ENCODE data around the gene UBR3. TPM values are rescaled to one million over a fixed set of nuclear protein-coding genes. Genes with fewer than 3 reads are reported as not detected.

UBR3 gene
- total RNA-seq, 1 donor from 2014 or later, result 23.0 TPM

DNA sequence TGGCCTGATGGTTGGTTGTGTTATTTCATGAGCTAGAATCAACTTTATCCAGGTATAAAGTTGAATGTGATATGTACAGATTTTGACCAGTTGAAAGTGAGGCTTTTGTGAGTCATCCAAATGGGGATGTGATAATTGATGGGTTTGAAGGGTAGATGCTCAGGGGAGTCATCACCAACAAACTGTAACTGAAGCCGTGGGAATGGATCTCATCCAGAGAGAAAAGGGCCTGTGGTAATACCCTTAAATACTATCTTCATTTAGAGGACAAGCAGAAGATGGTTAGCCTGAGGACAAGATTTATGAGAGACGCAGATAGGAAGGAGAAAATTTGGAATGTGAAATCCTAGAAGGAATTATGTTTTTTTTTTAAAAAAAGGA is 260.1 kb downstream of the UBR3 start:
- TF ChIP-seq, protein P1, sequence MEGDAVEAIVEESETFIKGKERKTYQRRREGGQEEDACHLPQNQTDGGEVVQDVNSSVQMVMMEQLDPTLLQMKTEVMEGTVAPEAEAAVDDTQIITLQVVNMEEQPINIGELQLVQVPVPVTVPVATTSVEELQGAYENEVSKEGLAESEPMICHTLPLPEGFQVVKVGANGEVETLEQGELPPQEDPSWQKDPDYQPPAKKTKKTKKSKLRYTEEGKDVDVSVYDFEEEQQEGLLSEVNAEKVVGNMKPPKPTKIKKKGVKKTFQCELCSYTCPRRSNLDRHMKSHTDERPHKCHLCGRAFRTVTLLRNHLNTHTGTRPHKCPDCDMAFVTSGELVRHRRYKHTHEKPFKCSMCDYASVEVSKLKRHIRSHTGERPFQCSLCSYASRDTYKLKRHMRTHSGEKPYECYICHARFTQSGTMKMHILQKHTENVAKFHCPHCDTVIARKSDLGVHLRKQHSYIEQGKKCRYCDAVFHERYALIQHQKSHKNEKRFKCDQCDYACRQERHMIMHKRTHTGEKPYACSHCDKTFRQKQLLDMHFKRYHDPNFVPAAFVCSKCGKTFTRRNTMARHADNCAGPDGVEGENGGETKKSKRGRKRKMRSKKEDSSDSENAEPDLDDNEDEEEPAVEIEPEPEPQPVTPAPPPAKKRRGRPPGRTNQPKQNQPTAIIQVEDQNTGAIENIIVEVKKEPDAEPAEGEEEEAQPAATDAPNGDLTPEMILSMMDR (IDR thresholded peaks at IDR 0.05; ENCODE audit: insufficient read depth, low read length, poor library complexity, severe bottlenecking), result no peak
- DNase-seq (ENCODE audit: low read depth), result no peak

GRCh38 chr2:170088776-170089175 is 261.5 kb downstream of the UBR3 start:
- Histone ChIP-seq H3K4me3 (ENCODE audit: low read depth, low read length) (no peak overlapping the region), H3K36me3 (ENCODE audit: control insufficient read depth, insufficient read depth, low read length) (no peaks in the 10 kb centered on the region), H3K27me3 (ENCODE audit: control insufficient read depth, insufficient read depth, low read length) (no peaks in the 10 kb centered on the region)
- DNase-seq (ENCODE audit: low read depth), result no peak
- TF ChIP-seq, protein P1 (IDR thresholded peaks at IDR 0.05; ENCODE audit: insufficient read depth, low read length, poor library complexity, severe bottlenecking), result no peak

More for the DNA sequence above, 260.1 kb downstream of the UBR3 start:
- H3K27me3 ChIP-seq (ENCODE audit: control insufficient read depth, insufficient read depth, low read length), result no peaks in the 10 kb centered on the region
- H3K36me3 ChIP-seq (ENCODE audit: control insufficient read depth, insufficient read depth, low read length), result no peaks in the 10 kb centered on the region
- no peak overlapping the region for H3K4me3 ChIP-seq (ENCODE audit: low read depth, low read length)

GRCh38 chr2:170090229-170090628 is 263.0 kb downstream of the UBR3 start:
- Histone ChIP-seq H3K4me3 (ENCODE audit: low read depth, low read length) (no peak overlapping the region), H3K36me3 (ENCODE audit: control insufficient read depth, insufficient read depth, low read length) (no peaks in the 10 kb centered on the region), H3K27me3 (ENCODE audit: control insufficient read depth, insufficient read depth, low read length) (no peaks in the 10 kb centered on the region)
- DNase-seq (ENCODE audit: low read depth), result no peak
- TF ChIP-seq, protein P1 (IDR thresholded peaks at IDR 0.05; ENCODE audit: insufficient read depth, low read length, poor library complexity, severe bottlenecking), result no peak

DNA sequence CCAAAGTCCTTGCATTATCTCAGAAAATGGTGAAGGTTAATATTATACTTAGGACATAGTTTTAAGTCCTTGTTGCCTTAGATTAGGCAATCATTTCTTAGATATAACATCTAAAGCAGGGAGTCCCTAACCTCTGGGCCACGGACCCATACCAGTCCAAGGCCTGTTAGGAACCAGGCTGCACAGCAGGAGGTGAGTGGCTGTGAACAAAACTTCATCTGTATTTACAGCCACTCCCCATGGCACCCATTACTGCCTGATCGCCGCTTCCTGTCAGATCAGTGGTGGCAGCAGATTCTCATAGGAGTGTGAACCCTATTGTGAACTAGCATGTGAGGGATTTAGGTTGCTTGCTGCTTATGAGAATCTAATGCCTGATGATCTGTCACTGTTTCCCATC is 264.2 kb downstream of the UBR3 start:
- H3K4me3 ChIP-seq (ENCODE audit: low read depth, low read length), result no peak overlapping the region
- DNase-seq (ENCODE audit: low read depth), result no peak
- no peaks in the 10 kb centered on the region for H3K36me3 ChIP-seq (ENCODE audit: control insufficient read depth, insufficient read depth, low read length)
- TF ChIP-seq, protein P1 (IDR thresholded peaks at IDR 0.05; ENCODE audit: insufficient read depth, low read length, poor library complexity, severe bottlenecking), result no peak
- H3K27me3 ChIP-seq (ENCODE audit: control insufficient read depth, insufficient read depth, low read length), result no peaks in the 10 kb centered on the region

DNA sequence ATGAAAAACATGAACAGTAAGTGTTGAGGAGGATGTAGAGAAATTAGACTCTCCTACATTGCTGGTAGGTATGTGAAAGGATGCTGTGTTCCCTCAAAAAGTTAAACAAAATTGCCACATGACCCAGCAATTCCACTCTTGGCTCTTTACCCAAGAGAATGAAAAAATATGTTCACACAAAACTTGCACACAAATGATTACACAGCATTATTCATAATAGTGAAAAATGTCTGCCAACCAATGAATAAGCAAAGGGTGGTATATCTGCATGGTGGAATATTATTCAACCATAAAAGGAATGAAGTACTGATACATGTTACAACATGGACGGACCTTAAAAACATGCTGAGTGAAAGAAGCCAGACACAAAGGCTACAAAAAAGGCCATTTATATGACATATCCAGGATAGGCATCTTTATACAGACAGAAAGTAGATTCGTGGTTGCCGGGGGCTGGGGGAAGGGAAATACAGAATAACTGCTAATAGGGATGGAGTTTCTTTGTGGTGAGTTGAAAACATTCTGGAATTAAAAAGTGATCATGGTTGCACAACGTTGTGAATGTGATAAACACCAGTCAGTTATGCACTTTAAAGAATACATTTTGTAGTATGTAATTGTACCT is 265.3 kb downstream of the UBR3 start:
- TF ChIP-seq, protein P1 (IDR thresholded peaks at IDR 0.05; ENCODE audit: insufficient read depth, low read length, poor library complexity, severe bottlenecking), result no peak
- no peaks in the 10 kb centered on the region for H3K36me3 ChIP-seq (ENCODE audit: control insufficient read depth, insufficient read depth, low read length)
- H3K27me3 ChIP-seq (ENCODE audit: control insufficient read depth, insufficient read depth, low read length), result no peaks in the 10 kb centered on the region
- DNase-seq (ENCODE audit: low read depth), result no peak
- H3K4me3 ChIP-seq (ENCODE audit: low read depth, low read length), result no peak overlapping the region

DNA sequence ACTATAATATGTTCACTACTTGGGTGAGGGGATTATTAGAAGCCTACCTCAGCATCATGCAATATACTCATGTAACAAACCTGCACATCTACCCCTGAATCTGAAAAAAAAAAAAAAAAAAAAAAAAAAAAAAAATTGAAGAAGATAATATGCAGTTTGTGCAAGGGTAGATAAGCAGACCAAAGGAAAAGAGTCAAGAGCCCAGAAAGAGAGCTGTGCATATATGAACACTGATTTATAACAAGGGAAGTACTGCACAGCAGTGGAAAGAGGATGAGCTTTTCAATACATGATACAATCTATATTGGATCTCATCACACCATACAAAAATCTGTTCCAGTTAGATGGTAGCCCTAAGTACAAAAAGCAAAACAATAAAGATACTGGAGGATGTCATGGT is 268.1 kb downstream of the UBR3 start:
- Histone ChIP-seq H3K36me3 (ENCODE audit: control insufficient read depth, insufficient read depth, low read length) (no peaks in the 10 kb centered on the region), H3K27me3 (ENCODE audit: control insufficient read depth, insufficient read depth, low read length) (no peaks in the 10 kb centered on the region), H3K4me3 (ENCODE audit: low read depth, low read length) (no peak overlapping the region)
- no peak for DNase-seq (ENCODE audit: low read depth)
- TF ChIP-seq, protein P1 (IDR thresholded peaks at IDR 0.05; ENCODE audit: insufficient read depth, low read length, poor library complexity, severe bottlenecking), result no peak

All from kidney epithelial cell (primary cell).